CD4-positive, alpha-beta T cell (primary cell): ENCODE data around the gene UBXN11. TPM values are rescaled to one million over a fixed set of nuclear protein-coding genes. Genes with fewer than 3 reads are reported as not detected.

Experiments used
- ATAC-seq: fragments of 200-7000 bp; cut with Tn5 transposase; one replicate; pipeline ENCODE4 v1.10.0; 2022; ENCODE audit warnings: mild to moderate bottlenecking; ENCODE audit not compliant: poor library complexity
- CTCF ChIA-PET: fragments of 350-600 bp; sonication (Branson Sonifier 250); formaldehyde crosslinking; loops from one replicate; lab custom pipeline; 2021; ENCODE audit warnings: antibody characterized with exemption, inconsistent platforms; lab: Charles Lee
- POLR2A ChIA-PET: fragments of 350-600 bp; sonication (Branson Sonifier 250); formaldehyde crosslinking; loops from one replicate; lab custom pipeline; 2021; ENCODE audit warnings: antibody characterized with exemption, inconsistent platforms; lab: Charles Lee
- DNase-seq, 14 experiments: peaks; one replicate each; pipeline ENCODE4 v3.0.0-alpha.2; 2013 to 2020; ENCODE audit warnings: mixed read lengths in 2 of 14
- H3K27ac ChIP-seq, 2 donors: one replicate each; pipeline versions ENCODE4 v1.5.1 to v1.7.0; 2013; ENCODE audit warnings: low read length in 2 of 2, low read depth in 1 of 2, mild to moderate bottlenecking in 1 of 2
- H3K27me3 ChIP-seq, 2 experiments: 1 replicate in 1 of 2; 2 replicates in 1 of 2; pipeline versions ENCODE4 v1.6.1 to v1.7.0; 2013; ENCODE audit warnings: low read length in 2 of 2, control low read depth in 1 of 2, mild to moderate bottlenecking in 1 of 2, moderate library complexity in 1 of 2; ENCODE audit not compliant: insufficient read depth in 2 of 2, control insufficient read depth in 1 of 2
- H3K36me3 ChIP-seq: one replicate; pipeline ENCODE4 v1.6.1; 2013; ENCODE audit warnings: low read length, control low read depth; ENCODE audit not compliant: insufficient read depth
- H3K4me1 ChIP-seq: one replicate; pipeline ENCODE4 v1.6.1; 2013; ENCODE audit warnings: low read length, control low read depth; ENCODE audit not compliant: insufficient read depth
- H3K4me3 ChIP-seq: one replicate; pipeline ENCODE4 v1.5.1; 2013; ENCODE audit warnings: mild to moderate bottlenecking, low read length, moderate library complexity
- H3K9me3 ChIP-seq, 2 experiments: 1 replicate in 1 of 2; 2 replicates in 1 of 2; pipeline versions ENCODE4 v1.6.1 to v1.7.0; 2013; ENCODE audit warnings: low read length in 2 of 2, mild to moderate bottlenecking in 2 of 2, control low read depth in 1 of 2, moderate library complexity in 1 of 2; ENCODE audit not compliant: control insufficient read depth in 1 of 2, insufficient read depth in 1 of 2
- H3K27ac Mint-ChIP-seq: one replicate; pipeline ENCODE4 v1.8.0; 2020; ENCODE audit warnings: mixed read lengths
- H3K27me3 Mint-ChIP-seq: one replicate; pipeline ENCODE4 v1.8.0; 2021; ENCODE audit warnings: mixed read lengths
- H3K36me3 Mint-ChIP-seq: one replicate; pipeline ENCODE4 v1.8.0; 2021; ENCODE audit warnings: low read depth, mixed read lengths
- H3K4me1 Mint-ChIP-seq: one replicate; pipeline ENCODE4 v1.8.0; 2021; ENCODE audit warnings: low read depth, mixed read lengths
- H3K4me3 Mint-ChIP-seq: one replicate; pipeline ENCODE4 v1.8.0; 2020; ENCODE audit warnings: mild to moderate bottlenecking, mixed read lengths
- H3K9me3 Mint-ChIP-seq: one replicate; pipeline ENCODE4 v1.8.0; 2020; ENCODE audit warnings: mixed read lengths
- intact Hi-C, 2 experiments: fragments of 100-400 bp; cut with DNase I in 1 of 2; cut with micrococcal nuclease in 1 of 2; formaldehyde crosslinking; loops; one replicate each; pipeline versions ENCODE4 v1.15.1 to v1.9.0; 2023 to 2025; cut with DNase I, micrococcal nuclease
- total RNA-seq, 174 experiments: library from RNA in 2 of 174; stranded (reverse) in 2 of 174; gene quantifications; one replicate each; pipeline ENCODE4 v1.2.3 and lab custom pipeline; 2021 to 2026
- TF ChIP-seq, protein P1 (sequence below): fragments of 200-600 bp; IDR thresholded peaks from one replicate; pipeline ENCODE4 v1.8.0; 2022; ENCODE audit warnings: antibody characterized with exemption, mild to moderate bottlenecking

The UBXN11 gene
- total RNA-seq, 2 experiments from 2014 or later = 39.3 to 42.3 TPM

DNA sequence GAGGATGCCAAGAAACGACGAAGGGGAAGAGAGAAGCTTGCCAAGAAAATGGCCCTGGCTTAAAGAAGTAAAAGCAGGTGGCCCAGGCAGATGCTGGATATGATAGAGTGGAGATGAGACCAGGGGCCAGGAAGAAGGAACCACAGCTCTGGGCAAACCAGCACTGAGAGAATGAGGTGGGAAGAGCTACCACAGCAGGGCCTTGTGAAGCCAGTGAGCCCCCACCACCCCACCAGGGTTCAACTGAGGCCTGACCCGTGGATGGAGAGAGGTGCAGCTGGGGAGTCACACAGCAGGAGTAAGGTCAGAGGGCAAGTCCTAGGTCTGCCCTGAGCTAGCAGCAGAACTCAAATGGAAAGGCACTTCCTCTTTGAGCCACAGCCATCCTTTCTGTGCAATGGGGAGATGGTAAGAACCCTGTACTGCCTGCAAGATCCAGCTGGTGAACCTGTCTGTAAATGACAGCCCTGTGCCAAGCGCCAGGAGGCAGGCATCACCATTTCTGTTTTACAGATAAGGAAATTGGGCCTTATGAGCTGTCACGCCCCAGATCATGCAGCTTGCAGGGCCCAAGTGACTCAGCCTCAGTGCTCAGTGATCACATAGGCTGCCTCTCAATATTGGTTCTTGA lies 18.0 kb downstream of the UBXN11 start:
- DNase-seq (peak in 13 of 14 experiments; percentile 51 to 84 (median 63)), ATAC-seq (peak; percentile 4)
- H3K36me3 Mint-ChIP-seq = peaks cover 9% of the 10 kb centered on the region
- Histone ChIP-seq H3K27ac (peak overlapping the region; percentile 89 to 94), H3K9me3 (no peaks in the 10 kb centered on the region), H3K4me3 (no peak overlapping the region), H3K36me3 (peaks cover 8% of the 10 kb centered on the region), H3K4me1 (peaks cover 99% of the 10 kb centered on the region), H3K27me3 (no peaks in the 10 kb centered on the region)
- intact Hi-C loops = loop anchor here in 1 of 2 experiments (5.0 kb wide), 1 partner anchor 69 kb away; no protein-coding TSS in a partner anchor
- no peaks in the 10 kb centered on the region for H3K9me3 Mint-ChIP-seq
- TF ChIP-seq, protein P1, sequence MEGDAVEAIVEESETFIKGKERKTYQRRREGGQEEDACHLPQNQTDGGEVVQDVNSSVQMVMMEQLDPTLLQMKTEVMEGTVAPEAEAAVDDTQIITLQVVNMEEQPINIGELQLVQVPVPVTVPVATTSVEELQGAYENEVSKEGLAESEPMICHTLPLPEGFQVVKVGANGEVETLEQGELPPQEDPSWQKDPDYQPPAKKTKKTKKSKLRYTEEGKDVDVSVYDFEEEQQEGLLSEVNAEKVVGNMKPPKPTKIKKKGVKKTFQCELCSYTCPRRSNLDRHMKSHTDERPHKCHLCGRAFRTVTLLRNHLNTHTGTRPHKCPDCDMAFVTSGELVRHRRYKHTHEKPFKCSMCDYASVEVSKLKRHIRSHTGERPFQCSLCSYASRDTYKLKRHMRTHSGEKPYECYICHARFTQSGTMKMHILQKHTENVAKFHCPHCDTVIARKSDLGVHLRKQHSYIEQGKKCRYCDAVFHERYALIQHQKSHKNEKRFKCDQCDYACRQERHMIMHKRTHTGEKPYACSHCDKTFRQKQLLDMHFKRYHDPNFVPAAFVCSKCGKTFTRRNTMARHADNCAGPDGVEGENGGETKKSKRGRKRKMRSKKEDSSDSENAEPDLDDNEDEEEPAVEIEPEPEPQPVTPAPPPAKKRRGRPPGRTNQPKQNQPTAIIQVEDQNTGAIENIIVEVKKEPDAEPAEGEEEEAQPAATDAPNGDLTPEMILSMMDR = no peak
- H3K4me3 Mint-ChIP-seq = peak overlapping the region; percentile 60
- CTCF ChIA-PET = interaction anchor here (0.6 to 8.8 kb wide), 11 partner anchors 9 to 129 kb away, joined by 3 to 223 read pairs (median 7); partner anchors contain the start of genes CD52, CEP85, SH3BGRL3 and UBXN11
- peak overlapping the region; percentile 95 for H3K27ac Mint-ChIP-seq
- POLR2A ChIA-PET = interaction anchor here (0.5 to 20.7 kb wide), 13 partner anchors 9 to 1541 kb away, joined by 3 to 977 read pairs (median 6); partner anchors contain the start of genes CD52, DHDDS, HMGN2 and SH3BGRL3
- H3K27me3 Mint-ChIP-seq = no peaks in the 10 kb centered on the region
- peaks cover 90% of the 10 kb centered on the region for H3K4me1 Mint-ChIP-seq

GRCh38 chr1:26287811-26288210 lies 18.6 kb downstream of the UBXN11 start:
- ChIA-PET POLR2A (interaction anchor here (1.0 to 20.7 kb wide), 12 partner anchors 8 to 213 kb away, joined by 3 to 977 read pairs (median 8); partner anchors contain the start of genes CD52, HMGN2, SH3BGRL3 and UBXN11), CTCF (interaction anchor here (1.8 to 8.8 kb wide), 7 partner anchors 8 to 103 kb away, joined by 5 to 223 read pairs (median 17); partner anchors contain the start of genes CD52, SH3BGRL3 and UBXN11)
- Mint-ChIP-seq H3K27ac (peak overlapping the region; percentile 95), H3K4me1 (peaks cover 93% of the 10 kb centered on the region), H3K27me3 (no peaks in the 10 kb centered on the region), H3K36me3 (peaks cover 15% of the 10 kb centered on the region), H3K4me3 (peak overlapping the region; percentile 79), H3K9me3 (no peaks in the 10 kb centered on the region)
- peak overlapping the region; percentile 12 for H3K4me3 ChIP-seq
- H3K27me3 ChIP-seq = no peaks in the 10 kb centered on the region
- H3K27ac ChIP-seq = peak overlapping the region; percentile 89 to 94
- TF ChIP-seq, protein P1 = no peak
- peaks cover 14% of the 10 kb centered on the region for H3K36me3 ChIP-seq
- H3K9me3 ChIP-seq = no peaks in the 10 kb centered on the region
- intact Hi-C loops = loop anchor here in 1 of 2 experiments (1.0 to 5.0 kb wide), 2 partner anchors 33 to 69 kb away; no protein-coding TSS in a partner anchor
- peaks cover 100% of the 10 kb centered on the region for H3K4me1 ChIP-seq
- ATAC-seq (no peak), DNase-seq (no peak)

GRCh38 chr1:26287033-26287711 lies 19.3 kb downstream of the UBXN11 start:
- Mint-ChIP-seq H3K27ac (peak overlapping the region; percentile 95), H3K27me3 (no peaks in the 10 kb centered on the region), H3K4me1 (peaks cover 98% of the 10 kb centered on the region), H3K9me3 (no peaks in the 10 kb centered on the region), H3K4me3 (peak overlapping the region; percentile 79), H3K36me3 (peaks cover 22% of the 10 kb centered on the region)
- TF ChIP-seq, protein P1 = no peak
- peak; percentile 49 for ATAC-seq
- Histone ChIP-seq H3K27ac (peak overlapping the region; percentile 89 to 94), H3K27me3 (no peaks in the 10 kb centered on the region), H3K4me1 (peaks cover 100% of the 10 kb centered on the region), H3K4me3 (peak overlapping the region; percentile 12), H3K36me3 (peaks cover 21% of the 10 kb centered on the region), H3K9me3 (no peaks in the 10 kb centered on the region)
- POLR2A ChIA-PET = interaction anchor here (0.7 to 20.7 kb wide), 15 partner anchors 8 to 213 kb away, joined by 3 to 977 read pairs (median 5); partner anchors contain the start of genes CD52, CEP85, DHDDS and HMGN2
- intact Hi-C loops = loop anchor here in 1 of 2 experiments (1.0 to 5.0 kb wide), 2 partner anchors 34 to 70 kb away; no protein-coding TSS in a partner anchor
- DNase-seq = peak; percentile 51 to 93 (median 79)
- CTCF ChIA-PET = interaction anchor here (1.8 to 8.8 kb wide), 6 partner anchors 8 to 104 kb away, joined by 7 to 223 read pairs (median 25); partner anchors contain the start of genes CD52, SH3BGRL3 and UBXN11
